H1 (cell line): ENCODE results near the gene LBHD1. TPM values are rescaled to one million over a fixed set of nuclear protein-coding genes. Genes with fewer than 3 reads are reported as not detected.

ENCODE experiments used
- CTCF ChIA-PET: fragments of 300-600 bp; sonication (Branson Sonifier 250); formaldehyde crosslinking; loops from one replicate; lab custom pipeline; 2021; ENCODE audit not compliant: partially characterized antibody; lab: Charles Lee
- POLR2A ChIA-PET: fragments of 300-600 bp; sonication (Branson Sonifier 250); formaldehyde crosslinking; loops from one replicate; lab custom pipeline; 2021; ENCODE audit warnings: inconsistent platforms; ENCODE audit not compliant: partially characterized antibody; lab: Charles Lee
- DNase-seq, 2 experiments: peaks; one replicate each; pipeline versions ENCODE4 v3.0.0 to v3.0.0-alpha.2; 2010 to 2022; ENCODE audit warnings: low spot score in 2 of 2, low read depth in 1 of 2, mixed read lengths in 1 of 2
- FAIRE-seq: peaks from 2 replicates; lab custom pipeline; 2011; peaks lifted over from hg19 to GRCh38; lab: Jason Lieb, UNC
- H2AFZ ChIP-seq: 2 replicates; pipeline ENCODE4 v1.8.1; 2012; ENCODE audit warnings: low read length, inconsistent platforms
- H2AK5ac ChIP-seq: 2 replicates; pipeline ENCODE4 v1.6.1; 2013; ENCODE audit warnings: low read depth, low read length
- H2BK120ac ChIP-seq: replicated peaks from 2 replicates; pipeline ENCODE3; 2013; ENCODE audit warnings: low read depth, low read length, inconsistent platforms
- H2BK12ac ChIP-seq: 2 replicates; pipeline ENCODE4 v1.6.1; 2013; ENCODE audit warnings: low read depth, low read length
- H2BK15ac ChIP-seq: 2 replicates; pipeline ENCODE4 v1.6.1; 2013; ENCODE audit warnings: low read length
- H2BK20ac ChIP-seq: 2 replicates; pipeline ENCODE4 v1.6.1; 2013; ENCODE audit warnings: low read length
- H2BK5ac ChIP-seq: 2 replicates; pipeline ENCODE4 v1.6.1; 2013; ENCODE audit warnings: low read depth, low read length
- H3K14ac ChIP-seq: 2 replicates; pipeline ENCODE4 v1.6.1; 2013; ENCODE audit warnings: inconsistent platforms; ENCODE audit not compliant: insufficient read length
- H3K18ac ChIP-seq: 2 replicates; pipeline ENCODE4 v1.6.1; 2013; ENCODE audit warnings: low read length; ENCODE audit errors: extremely low read depth
- H3K23ac ChIP-seq: 2 replicates; pipeline ENCODE4 v1.6.1; 2013; ENCODE audit warnings: inconsistent platforms; ENCODE audit not compliant: insufficient read length
- H3K23me2 ChIP-seq: 2 replicates; pipeline ENCODE4 v1.6.1; 2013; ENCODE audit warnings: low read depth, low read length
- H3K27ac ChIP-seq: 2 replicates; pipeline ENCODE4 v1.6.1; 2011; ENCODE audit warnings: low read depth, low read length, inconsistent platforms
- H3K27me3 ChIP-seq, 4 experiments: replicated peaks in 1 of 4; 1 replicate in 1 of 4; 2 replicates in 3 of 4; pipeline versions ENCODE4 v1.6.1 to v1.8.1; 2011 to 2013; ENCODE audit warnings: low read length in 3 of 4, mild to moderate bottlenecking in 3 of 4, inconsistent platforms in 2 of 4, mixed read lengths in 2 of 4, moderate library complexity in 1 of 4; ENCODE audit not compliant: control insufficient read depth in 3 of 4, insufficient read depth in 3 of 4; ENCODE audit errors: extremely low read depth in 1 of 4
- H3K36me3 ChIP-seq, 4 experiments: 2 replicates each; pipeline versions ENCODE4 v1.6.1 to v1.8.1; 2011 to 2013; ENCODE audit warnings: mild to moderate bottlenecking in 4 of 4, low read length in 3 of 4, moderate library complexity in 2 of 4, control low read depth in 1 of 4, inconsistent platforms in 1 of 4; ENCODE audit not compliant: insufficient read depth in 4 of 4, control insufficient read depth in 2 of 4
- H3K4ac ChIP-seq: replicated peaks from 2 replicates; pipeline ENCODE3; 2013; ENCODE audit warnings: low read length, low read depth, mixed read lengths, inconsistent platforms; ENCODE audit not compliant: insufficient read length
- H3K4me1 ChIP-seq, 4 experiments: replicated peaks in 1 of 4; 1 replicate in 1 of 4; 2 replicates in 3 of 4; pipeline versions ENCODE4 v1.6.1 to v1.8.1; 2011 to 2013; ENCODE audit warnings: low read length in 3 of 4, inconsistent platforms in 2 of 4, mixed read lengths in 1 of 4; ENCODE audit not compliant: insufficient read depth in 4 of 4, control insufficient read depth in 3 of 4
- H3K4me2 ChIP-seq, 2 experiments: 2 replicates each; pipeline versions ENCODE4 v1.6.1 to v1.8.1; 2011 to 2013; ENCODE audit warnings: low read depth in 2 of 2, low read length in 2 of 2, control low read depth in 1 of 2, inconsistent platforms in 1 of 2, mild to moderate bottlenecking in 1 of 2; ENCODE audit not compliant: insufficient read depth in 1 of 2
- H3K4me3 ChIP-seq, 4 experiments: fragments of 200-600, 300-600 bp in 1 of 4; sonication (generic), shearing (Covaris generic), sonication (Bioruptor Twin) in 1 of 4; 2 replicates each; pipeline versions ENCODE4 v1.5.1 to v1.8.1; 2011 to 2016; ENCODE audit warnings: low read length in 4 of 4, low read depth in 3 of 4, control low read depth in 2 of 4, inconsistent platforms in 2 of 4, mild to moderate bottlenecking in 2 of 4, mixed read lengths in 1 of 4, moderate library complexity in 1 of 4; ENCODE audit not compliant: insufficient read depth in 2 of 4; ENCODE audit errors: extremely low read depth in 1 of 4
- H3K56ac ChIP-seq: replicated peaks from 2 replicates; pipeline ENCODE3; 2013; ENCODE audit warnings: low read depth, mild to moderate bottlenecking, mixed read lengths, low read length, inconsistent platforms; ENCODE audit not compliant: insufficient read length
- H3K79me1 ChIP-seq: 2 replicates; pipeline ENCODE4 v1.6.1; 2013; ENCODE audit warnings: low read depth, low read length, control low read depth
- H3K79me2 ChIP-seq, 2 experiments: 2 replicates each; pipeline versions ENCODE4 v1.6.1 to v1.8.1; 2012 to 2013; ENCODE audit warnings: low read length in 2 of 2, mild to moderate bottlenecking in 2 of 2, inconsistent platforms in 1 of 2; ENCODE audit not compliant: insufficient read depth in 2 of 2, control insufficient read depth in 1 of 2
- H3K9ac ChIP-seq, 4 experiments: replicated peaks in 1 of 4; 1 replicate in 1 of 4; 2 replicates in 3 of 4; pipeline versions ENCODE4 v1.6.1 to v1.8.1; 2011 to 2013; ENCODE audit warnings: low read depth in 3 of 4, low read length in 3 of 4, control low read depth in 2 of 4, mild to moderate bottlenecking in 2 of 4, moderate library complexity in 2 of 4, inconsistent platforms in 1 of 4; ENCODE audit errors: extremely low read depth in 1 of 4
- H3K9me3 ChIP-seq, 2 experiments: 2 replicates each; pipeline versions ENCODE4 v1.6.1 to v1.8.1; 2012 to 2013; ENCODE audit warnings: mild to moderate bottlenecking in 2 of 2, moderate library complexity in 2 of 2, control low read depth in 1 of 2, inconsistent platforms in 1 of 2, low read depth in 1 of 2, low read length in 1 of 2, mixed read lengths in 1 of 2; ENCODE audit not compliant: insufficient read depth in 2 of 2
- H4K20me1 ChIP-seq, 2 experiments: replicated peaks in 1 of 2; 2 replicates each; pipeline versions ENCODE3 to v1.8.1; 2011 to 2013; ENCODE audit warnings: inconsistent platforms in 2 of 2, low read length in 2 of 2, mild to moderate bottlenecking in 1 of 2; ENCODE audit not compliant: insufficient read depth in 2 of 2, control insufficient read depth in 1 of 2
- H4K5ac ChIP-seq: 2 replicates; pipeline ENCODE4 v1.6.1; 2013; ENCODE audit warnings: low read length, low read depth, mixed read lengths, inconsistent platforms; ENCODE audit not compliant: insufficient read length
- H4K8ac ChIP-seq: 2 replicates; pipeline ENCODE4 v1.8.0; 2013; ENCODE audit warnings: mild to moderate bottlenecking, moderate library complexity, low read length, inconsistent platforms; ENCODE audit not compliant: insufficient read depth; ENCODE audit errors: extremely low read depth
- H4K91ac ChIP-seq: replicated peaks from 2 replicates; pipeline ENCODE3; 2013; ENCODE audit warnings: low read length, mixed read lengths, inconsistent platforms; ENCODE audit not compliant: insufficient read length
- POLR2A ChIP-seq, 2 experiments: IDR thresholded peaks; 1 replicate in 1 of 2; 2 replicates in 1 of 2; pipeline ENCODE4 v1.6.1; 2011; ENCODE audit warnings: low read depth in 2 of 2, low read length in 2 of 2, mild to moderate bottlenecking in 2 of 2; ENCODE audit errors: control extremely low read depth in 1 of 2
- POLR2AphosphoS5 ChIP-seq: IDR thresholded peaks from 2 replicates; pipeline ENCODE4 v1.6.1; 2011; ENCODE audit warnings: low read depth, low read length
- WGBS, 2 experiments: shearing (Covaris generic) in 1 of 2; methylation state at CpG; one replicate each; pipeline versions ENCODE4 v1.1.6 to v1.1.7; 2013 to 2015; ENCODE audit warnings: low lambda C conversion rate in 2 of 2, mixed read lengths in 2 of 2, inconsistent platforms in 1 of 2, low coverage in 1 of 2, missing lambda C conversion rate in 1 of 2; ENCODE audit not compliant: insufficient replicate concordance in 2 of 2, insufficient coverage in 1 of 2, insufficient read length in 1 of 2; ENCODE audit errors: extremely low coverage in 1 of 2, missing lambda C conversion rate in 1 of 2; 5-methylcytosine and 5-hydroxymethylcytosine counted together
- polyA plus RNA-seq, 7 experiments: library from polyadenylated mRNA; depleted of rRNA in 3 of 7; stranded (reverse) in 5 of 7; unstranded in 2 of 7; fragments of >200 nt in 5 of 7; fragments of 200-250 nt in 2 of 7; gene quantifications; 1 replicate in 5 of 7; 2 replicates in 1 of 7; 4 replicates in 1 of 7; pipeline versions ENCODE4 v1.2.1 to v1.2.3, GENCODE V29; 2011 to 2013; ENCODE audit warnings: missing spikeins in 2 of 7, mixed read lengths in 2 of 7
- total RNA-seq: library from RNA; stranded (reverse); fragmentation: NEBNext Ultra II Directional; extraction: Animal tissue kit (Norgen Biotek cat#: 25700); gene quantifications from 2 replicates; pipeline ENCODE4 v1.2.1, GENCODE V29; 2021
- TF ChIP-seq, protein P1 (sequence below): IDR thresholded peaks from 2 replicates; pipeline ENCODE4 v1.6.1; 2012; ENCODE audit warnings: inconsistent platforms

Gene LBHD1
- total and polyA plus RNA-seq, 2 of the 8 experiments (the other 6 are each of a cell fraction or from before 2014, with no cell fraction given) = 2.3 to 5.2 TPM

DNA sequence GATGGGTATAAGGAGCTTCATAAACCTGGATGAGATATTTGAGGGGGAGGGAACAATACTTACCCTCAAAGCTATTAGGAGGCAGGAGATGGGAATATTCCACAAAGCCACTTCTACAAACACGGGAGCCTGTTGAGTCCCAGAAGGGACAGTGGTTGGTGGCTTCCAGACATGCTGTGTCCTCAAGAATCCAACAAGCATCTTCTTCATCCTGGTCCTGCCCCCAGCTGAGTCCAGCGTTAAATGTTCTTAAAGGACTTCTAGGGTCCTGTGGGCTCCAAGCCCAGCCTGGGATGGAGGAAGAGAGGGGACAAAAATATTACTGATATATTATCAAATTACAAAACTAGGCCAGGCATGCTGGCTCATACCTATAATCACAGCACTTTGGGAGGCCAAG, 4.6 kb downstream of the LBHD1 start:
- Histone ChIP-seq H3K79me2 (peaks cover 7 to 33% of the 10 kb centered on the region in 2 experiments; a peak in 3 of 4 replicates), H3K9ac (no peak overlapping the region)
- CTCF ChIA-PET = interaction anchor here (0.6 to 2.5 kb wide), 13 partner anchors 13 to 275 kb away, joined by 3 to 13 read pairs (median 4); partner anchors contain the start of genes LRRN4CL and TEX54

More for the DNA sequence above, 4.6 kb downstream of the LBHD1 start:
- no peak overlapping the region for H3K56ac ChIP-seq
- peaks cover 5% of the 10 kb centered on the region for H3K79me1 ChIP-seq
- no peak overlapping the region for H3K23ac ChIP-seq
- peak overlapping the region in 1 of 4 experiments; percentile 94; a peak in 2 of 8 replicates for H3K4me3 ChIP-seq
- H2AK5ac ChIP-seq = no peak overlapping the region
- no peak overlapping the region; the same call in 1 of the 2 replicates for H3K18ac ChIP-seq
- H2BK20ac ChIP-seq = no peak overlapping the region
- H2BK15ac ChIP-seq = no peak overlapping the region
- H3K4me2 ChIP-seq = peak overlapping the region in 1 of 2 experiments; percentile 77; a peak in 2 of 4 replicates
- no peak overlapping the region for H3K4ac ChIP-seq
- peak; percentile 59; the same call in 1 of the 2 replicates for TF ChIP-seq POLR2AphosphoS5
- TF ChIP-seq POLR2A (IDR thresholded peaks at IDR 0.05; ENCODE audit: control extremely low read depth in 1 of 2, low read depth in 2 of 2, low read length in 2 of 2) = peak in 1 of 2 experiments; percentile 43; a peak in 1 of 3 replicates
- TF ChIP-seq, protein P1, sequence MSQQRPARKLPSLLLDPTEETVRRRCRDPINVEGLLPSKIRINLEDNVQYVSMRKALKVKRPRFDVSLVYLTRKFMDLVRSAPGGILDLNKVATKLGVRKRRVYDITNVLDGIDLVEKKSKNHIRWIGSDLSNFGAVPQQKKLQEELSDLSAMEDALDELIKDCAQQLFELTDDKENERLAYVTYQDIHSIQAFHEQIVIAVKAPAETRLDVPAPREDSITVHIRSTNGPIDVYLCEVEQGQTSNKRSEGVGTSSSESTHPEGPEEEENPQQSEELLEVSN = no peak
- TF ChIP-seq, all 59 proteins: peak for 2
- Histone ChIP-seq H3K27ac (no peak overlapping the region), H4K91ac (no peak overlapping the region), H2AFZ (no peak overlapping the region), H2BK5ac (0 out of 2 replicates have a peak overlapping the region, but pooled peaks have one; percentile 1), H2BK120ac (no peak overlapping the region), H3K23me2 (peaks cover 23% of the 10 kb centered on the region), H3K14ac (no peak overlapping the region), H4K20me1 (peaks cover 3 to 6% of the 10 kb centered on the region in 2 experiments), H3K4me1 (peaks cover 4 to 11% (median 8%) of the 10 kb centered on the region in 4 experiments), H4K5ac (no peak overlapping the region), H3K9me3 (no peaks in the 10 kb centered on the region), H4K8ac (no peak overlapping the region), H3K27me3 (no peaks in the 10 kb centered on the region), H2BK12ac (no peak overlapping the region), H3K36me3 (peaks cover 7 to 26% (median 15%) of the 10 kb centered on the region in 4 experiments)
- DNase-seq (no peak), FAIRE-seq (no peak)
- 95% methylated on average over 2 of the region's 2 CpGs; no CpG with 5 or more reads in 1 of the 2 experiments for WGBS, 2 experiments
- POLR2A ChIA-PET = interaction anchor here (0.6 to 61.4 kb wide), 19 partner anchors 7 to 249 kb away, joined by 3 to 2041 read pairs (median 5); partner anchors contain the start of genes B3GAT3, BSCL2, C11orf98 and CSKMT
